HG03575 (cell line): Measurements from ENCODE around the gene KRTAP5-7.
"Not testable (repeated sequence)": the region's sequence is repeated elsewhere in the genome, so short reads cannot be mapped to it uniquely, and the experiment has no call there.

ENCODE experiments used
- ATAC-seq: cut with Tn5 transposase; IDR thresholded peaks from one replicate; pipeline ENCODE4 v1.9.1; 2021; ENCODE audit not compliant: unreplicated experiment, insufficient number of reproducible peaks, low FRiP score; ENCODE audit errors: extremely low read depth

Gene KRTAP5-7

GRCh38 chr11:71527576-71528210 is 626 bp downstream of the KRTAP5-7 start:
- no peak for ATAC-seq

GRCh38 chr11:71530602-71531001 is 3.5 kb downstream of the KRTAP5-7 start:
- no peak for ATAC-seq

GRCh38 chr11:71532036-71532610 is 5.1 kb downstream of the KRTAP5-7 start:
- no peak for ATAC-seq

GRCh38 chr11:71534711-71535608 is 7.9 kb downstream of the KRTAP5-7 start:
- not testable (repeated sequence) for ATAC-seq

GRCh38 chr11:71535825-71536224 is 8.8 kb downstream of the KRTAP5-7 start:
- no peak for ATAC-seq

- ATAC-seq: no peak
Measured at GRCh38 chr11:71537537-71537936, 10.5 kb downstream of the KRTAP5-7 start.

- not testable (repeated sequence) for ATAC-seq
Measured at GRCh38 chr11:71537977-71538665, 11.1 kb downstream of the KRTAP5-7 start, which contains the start of gene KRTAP5-8. Gene KRTAP5-8, plus strand, starts transcription at chr11:71538025. Its CDS starts 31 bp downstream, at chr11:71538056.

- ATAC-seq: no peak
Measured at GRCh38 chr11:71538666-71538990, 11.6 kb downstream of the KRTAP5-7 start.

GRCh38 chr11:71539017-71539416 is 11.9 kb downstream of the KRTAP5-7 start:
- no peak for ATAC-seq

GRCh38 chr11:71539971-71540370 is 12.9 kb downstream of the KRTAP5-7 start:
- ATAC-seq: not testable (repeated sequence)

GRCh38 chr11:71540521-71541304 is 13.6 kb downstream of the KRTAP5-7 start:
- ATAC-seq: not testable (repeated sequence)

GRCh38 chr11:71542382-71542781 is 15.3 kb downstream of the KRTAP5-7 start:
- no peak for ATAC-seq

GRCh38 chr11:71542879-71543777 is 16.1 kb downstream of the KRTAP5-7 start:
- no peak for ATAC-seq

GRCh38 chr11:71543866-71544265 is 16.8 kb downstream of the KRTAP5-7 start:
- ATAC-seq: no peak

GRCh38 chr11:71544525-71545214 is 17.6 kb downstream of the KRTAP5-7 start:
- ATAC-seq: no peak

- no peak for ATAC-seq
Measured at GRCh38 chr11:71545405-71545966, 18.4 kb downstream of the KRTAP5-7 start.

- no peak for ATAC-seq
Measured at GRCh38 chr11:71548120-71548519, 21.1 kb downstream of the KRTAP5-7 start, which contains the start of gene KRTAP5-9. Gene KRTAP5-9, plus strand, starts transcription at chr11:71548420. Its CDS starts 238 bp downstream, at chr11:71548658.
